Endothelial cell of umbilical vein (primary cell): Measurements from ENCODE around the gene TBC1D26. TPM values are rescaled to one million over a fixed set of nuclear protein-coding genes. Genes with fewer than 3 reads are reported as not detected.

ENCODE experiments used
- BruUV-seq: library from RNA; stranded (reverse); fragments of 400-500 nt; replicated peaks from 2 replicates; lab custom pipeline; 2021; lab: Mats Ljungman, UMichigan
- CTCF ChIA-PET: fragments of 300-600, 350-600 bp; sonication (Branson Sonifier 250); formaldehyde crosslinking; loops from one replicate; lab custom pipeline; 2021; ENCODE audit warnings: antibody characterized with exemption, inconsistent platforms; lab: Charles Lee
- POLR2A ChIA-PET: fragments of 300-600, 350-600 bp; sonication (Branson Sonifier 250); formaldehyde crosslinking; loops from one replicate; lab custom pipeline; 2021; ENCODE audit warnings: antibody characterized with exemption, inconsistent platforms; lab: Charles Lee
- DNase-seq: peaks from one replicate; pipeline ENCODE4 v3.0.0-alpha.2; 2011; ENCODE audit warnings: low read depth, low spot score
- FAIRE-seq: peaks from 2 replicates; lab custom pipeline; 2011; peaks lifted over from hg19 to GRCh38; lab: Jason Lieb, UNC
- H2AFZ ChIP-seq: 2 replicates; pipeline ENCODE4 v1.6.0; 2012; ENCODE audit warnings: low read depth, low read length, control low read depth, inconsistent platforms
- H3K27ac ChIP-seq: 2 replicates; pipeline ENCODE4 v1.5.1; 2011; ENCODE audit warnings: low read depth, mild to moderate bottlenecking, control low read depth, low read length, moderate library complexity; ENCODE audit not compliant: insufficient read depth
- H3K27me3 ChIP-seq, 2 experiments: 2 replicates each; pipeline versions ENCODE4 v1.6.0 to v1.6.1; 2011; ENCODE audit warnings: low read length in 2 of 2, mixed read lengths in 1 of 2; ENCODE audit not compliant: control insufficient read depth in 2 of 2, insufficient read depth in 2 of 2
- H3K36me3 ChIP-seq, 2 experiments: 2 replicates in 1 of 2; 3 replicates in 1 of 2; pipeline ENCODE4 v1.5.1; 2011; ENCODE audit warnings: low read length in 2 of 2, mild to moderate bottlenecking in 1 of 2, moderate library complexity in 1 of 2; ENCODE audit not compliant: control insufficient read depth in 2 of 2, insufficient read depth in 2 of 2; ENCODE audit errors: extremely low read depth in 1 of 2
- H3K4me1 ChIP-seq: 3 replicates; pipeline ENCODE4 v1.5.1; 2011; ENCODE audit warnings: mild to moderate bottlenecking, low read length; ENCODE audit not compliant: control insufficient read depth, insufficient read depth; ENCODE audit errors: extremely low read depth
- H3K4me2 ChIP-seq: 2 replicates; pipeline ENCODE4 v1.6.1; 2011; ENCODE audit warnings: low read length, control low read depth, mixed read lengths; ENCODE audit not compliant: insufficient read depth
- H3K4me3 ChIP-seq, 3 experiments: fragments of 200-600 bp in 1 of 3; sonication (generic), shearing (Covaris generic) in 1 of 3; replicated peaks in 1 of 3; 2 replicates each; pipeline ENCODE4 v1.5.1; 2011 to 2016; ENCODE audit warnings: control low read depth in 3 of 3, low read length in 3 of 3, mild to moderate bottlenecking in 2 of 3, inconsistent platforms in 1 of 3, low read depth in 1 of 3, moderate library complexity in 1 of 3; ENCODE audit not compliant: insufficient read depth in 1 of 3
- H3K79me2 ChIP-seq: 2 replicates; pipeline ENCODE4 v1.6.0; 2012; ENCODE audit warnings: low read length, inconsistent platforms; ENCODE audit not compliant: control insufficient read depth, insufficient read depth
- H3K9ac ChIP-seq: replicated peaks from 2 replicates; pipeline ENCODE3; 2011; ENCODE audit warnings: low read length, control low read depth; ENCODE audit not compliant: insufficient read depth; ENCODE audit errors: extremely low read depth
- H3K9me1 ChIP-seq: replicated peaks from 3 replicates; pipeline ENCODE4 v1.6.0; 2011; ENCODE audit warnings: mild to moderate bottlenecking, low read length; ENCODE audit not compliant: control insufficient read depth, insufficient read depth; ENCODE audit errors: extremely low read depth
- H3K9me3 ChIP-seq: replicated peaks from 2 replicates; pipeline ENCODE4 v1.5.1; 2012; ENCODE audit warnings: low read length, inconsistent platforms; ENCODE audit not compliant: control insufficient read depth, insufficient read depth
- H4K20me1 ChIP-seq: replicated peaks from 2 replicates; pipeline ENCODE3; 2011; ENCODE audit warnings: mild to moderate bottlenecking, low read length; ENCODE audit not compliant: control insufficient read depth, insufficient read depth; ENCODE audit errors: extremely low read depth
- CTCF ChIP-seq, 2 donors: IDR thresholded peaks; 1 replicate in 1 of 2; 2 replicates in 1 of 2; pipeline ENCODE4 v1.5.1; 2011; ENCODE audit warnings: low read length in 2 of 2, mild to moderate bottlenecking in 2 of 2, moderate library complexity in 2 of 2, control low read depth in 1 of 2, inconsistent platforms in 1 of 2, low read depth in 1 of 2; ENCODE audit not compliant: insufficient read depth in 1 of 2; ENCODE audit errors: extremely low read depth in 1 of 2
- EZH2 ChIP-seq: IDR thresholded peaks from 2 replicates; pipeline ENCODE4 v1.6.1; 2012; ENCODE audit warnings: borderline replicate concordance, low read depth, mild to moderate bottlenecking, moderate library complexity, low read length, inconsistent platforms; ENCODE audit not compliant: severe bottlenecking
- FOS ChIP-seq: IDR thresholded peaks from 2 replicates; pipeline ENCODE4 v1.6.1; 2011; ENCODE audit warnings: mild to moderate bottlenecking, low read length, moderate library complexity, borderline replicate concordance; ENCODE audit not compliant: insufficient read depth
- GATA2 ChIP-seq: IDR thresholded peaks from 2 replicates; pipeline ENCODE4 v1.7.0; 2011; ENCODE audit warnings: low read depth, mild to moderate bottlenecking, moderate library complexity, mixed read lengths, low read length; ENCODE audit not compliant: insufficient read length, insufficient read depth
- JUN ChIP-seq: IDR thresholded peaks from 2 replicates; pipeline ENCODE4 v1.6.1; 2011; ENCODE audit warnings: borderline replicate concordance, low read depth; ENCODE audit not compliant: insufficient read length, insufficient read depth
- MAX ChIP-seq: IDR thresholded peaks from 2 replicates; pipeline ENCODE4 v1.6.1; 2011; ENCODE audit not compliant: insufficient read depth, insufficient read length
- MYC ChIP-seq: IDR thresholded peaks from one replicate; pipeline ENCODE4 v1.6.1; 2011; ENCODE audit warnings: mild to moderate bottlenecking, low read depth, low read length
- POLR2A ChIP-seq: IDR thresholded peaks from 2 replicates; pipeline ENCODE4 v1.6.1; 2012; ENCODE audit warnings: low read depth, mild to moderate bottlenecking, control low read depth, low read length
- POLR2AphosphoS5 ChIP-seq: IDR thresholded peaks from 2 replicates; pipeline ENCODE4 v1.6.1; 2012; ENCODE audit warnings: low read depth, mild to moderate bottlenecking, control low read depth, low read length, moderate library complexity; ENCODE audit not compliant: insufficient read depth
- dilution Hi-C: fragments of 300-500 bp; cut with MboI; formaldehyde crosslinking; loops from one replicate; pipeline ENCODE4 v1.15.0; 2019; ENCODE audit warnings: low sequenced_read_pairs; ENCODE audit not compliant: extremely low pct_ligation_motif_present
- intact Hi-C: fragments of 100-400 bp; cut with micrococcal nuclease; formaldehyde crosslinking; loops from one replicate; pipeline ENCODE4 v1.10.0; 2022
- polyA plus RNA-seq, 4 experiments: library from polyadenylated mRNA; depleted of rRNA in 3 of 4; stranded (reverse) in 3 of 4; unstranded in 1 of 4; fragments of >200 nt; gene quantifications; 2 replicates each; pipeline versions ENCODE4 v1.2.1 to v1.2.3, GENCODE V29; 2011 to 2012; ENCODE audit warnings: missing spikeins in 1 of 4
- total RNA-seq: library from RNA; stranded (reverse); gene quantifications from 2 replicates; pipeline ENCODE4 v1.2.3, GENCODE V29; 2021

Gene TBC1D26
- total and polyA plus RNA-seq, 2 donors (not counting 3 experiments of a cell fraction or from before 2014, with no cell fraction given): not detected

- dilution Hi-C loops (no loop called here), intact Hi-C loops (no loop called here)
- H3K4me1 ChIP-seq: no peaks in the 10 kb centered on the region
- H3K79me2 ChIP-seq: no peaks in the 10 kb centered on the region
- H3K27me3 ChIP-seq: no peaks in the 10 kb centered on the region
- H3K9me1 ChIP-seq: no peaks in the 10 kb centered on the region
- H3K4me2 ChIP-seq: no peak overlapping the region
- no peak overlapping the region for H3K9ac ChIP-seq
- no peaks in the 10 kb centered on the region for H3K9me3 ChIP-seq
- no peak overlapping the region for H3K4me3 ChIP-seq
- no peak for DNase-seq
- POLR2A ChIA-PET: no interaction called here
- no peaks in the 10 kb centered on the region for H4K20me1 ChIP-seq
- H3K27ac ChIP-seq: no peak overlapping the region
- TF ChIP-seq POLR2AphosphoS5 (no peak), GATA2 (no peak), FOS (no peak), POLR2A (no peak), MYC (no peak), MAX (no peak), CTCF (IDR thresholded peaks at IDR 0.05; ENCODE audit: extremely low read depth in 1 of 2, insufficient read depth in 1 of 2, low read depth in 1 of 2, low read length in 2 of 2) (no peak), JUN (no peak), EZH2 (no peak)
- CTCF ChIA-PET: no interaction called here
- no peaks in the 10 kb centered on the region for H3K36me3 ChIP-seq
- no TSS peak for BruUV-seq
- no peak for FAIRE-seq
- H2AFZ ChIP-seq: no peak overlapping the region
Measured at GRCh38 chr17:15780188-15780587, 48.1 kb downstream of the TBC1D26 start.
